GM23338 (cell line): Measurements from ENCODE around the gene ACOT13. TPM values are rescaled to one million over a fixed set of nuclear protein-coding genes. Genes with fewer than 3 reads are reported as not detected.

Experiments used
- ATAC-seq: fragments of 200-7000 bp; cut with Tn5 transposase; 3 replicates; pipeline ENCODE4 v1.9.1; 2020
- DNase-seq: peaks from one replicate; pipeline ENCODE4 v3.0.0-alpha.2; 2015; ENCODE audit warnings: low spot score
- H2AFZ ChIP-seq: fragments of 200-600 bp; sonication (generic); 2 replicates; pipeline ENCODE4 v1.8.0; 2016; ENCODE audit warnings: antibody characterized with exemption, mild to moderate bottlenecking, moderate library complexity
- H3F3A ChIP-seq: fragments of 200-600 bp; sonication (generic); replicated peaks from 2 replicates; pipeline ENCODE4 v1.8.0; 2017; ENCODE audit warnings: antibody characterized with exemption, mixed run types, low read depth
- H3K27ac ChIP-seq: fragments of 200-600 bp; sonication (generic); 2 replicates; pipeline ENCODE4 v1.6.1; 2016; ENCODE audit warnings: low read depth
- H3K27me3 ChIP-seq: fragments of 200-600 bp; sonication (generic); 2 replicates; pipeline ENCODE4 v1.8.0; 2016; ENCODE audit warnings: mild to moderate bottlenecking, mixed run types, moderate library complexity; ENCODE audit not compliant: insufficient read depth
- H3K36me3 ChIP-seq: fragments of 200-600 bp; sonication (generic); 2 replicates; pipeline ENCODE4 v1.8.0; 2016; ENCODE audit warnings: mild to moderate bottlenecking; ENCODE audit not compliant: insufficient read depth
- H3K4me1 ChIP-seq: fragments of 200-600 bp; sonication (generic); 2 replicates; pipeline ENCODE4 v1.8.0; 2016; ENCODE audit warnings: mild to moderate bottlenecking, moderate library complexity; ENCODE audit not compliant: insufficient read depth
- H3K4me2 ChIP-seq: fragments of 200-600 bp; sonication (generic); 2 replicates; pipeline ENCODE4 v1.7.1; 2017; ENCODE audit warnings: mixed run types
- H3K4me3 ChIP-seq: fragments of 200-600 bp; sonication (generic); 2 replicates; pipeline ENCODE4 v1.6.1; 2016; ENCODE audit warnings: mixed run types
- H3K79me2 ChIP-seq: fragments of 200-600 bp; sonication (generic); replicated peaks from 2 replicates; pipeline ENCODE4 v1.8.0; 2017; ENCODE audit warnings: mild to moderate bottlenecking; ENCODE audit not compliant: insufficient read depth
- H3K9me2 ChIP-seq: fragments of 200-600 bp; sonication (generic); 2 replicates; pipeline ENCODE4 v1.8.0; 2017; ENCODE audit not compliant: insufficient read depth
- H4K20me1 ChIP-seq: fragments of 200-600 bp; sonication (generic); replicated peaks from 2 replicates; pipeline ENCODE4 v1.8.0; 2017; ENCODE audit warnings: mild to moderate bottlenecking; ENCODE audit not compliant: insufficient read depth
- H3K27ac Mint-ChIP-seq: 2 replicates; pipeline ENCODE4 v1.8.0; 2020; ENCODE audit warnings: inconsistent platforms, mild to moderate bottlenecking, moderate library complexity, mixed read lengths
- H3K27me3 Mint-ChIP-seq: 3 replicates; pipeline ENCODE4 v1.8.0; 2022; ENCODE audit warnings: low read depth, mild to moderate bottlenecking, moderate library complexity, mixed read lengths, inconsistent platforms; ENCODE audit not compliant: insufficient read depth, poor library complexity
- H3K36me3 Mint-ChIP-seq: 3 replicates; pipeline ENCODE4 v1.8.0; 2021; ENCODE audit warnings: low read depth, mild to moderate bottlenecking, inconsistent platforms, moderate library complexity, mixed read lengths
- H3K4me1 Mint-ChIP-seq: 3 replicates; pipeline ENCODE4 v1.8.0; 2020; ENCODE audit warnings: mild to moderate bottlenecking, inconsistent platforms, mixed read lengths
- H3K4me3 Mint-ChIP-seq: 3 replicates; pipeline ENCODE4 v1.8.0; 2021; ENCODE audit warnings: moderate library complexity, mild to moderate bottlenecking, inconsistent platforms, mixed read lengths
- H3K9me3 Mint-ChIP-seq: 3 replicates; pipeline ENCODE4 v1.8.0; 2020; ENCODE audit warnings: moderate library complexity, mild to moderate bottlenecking, inconsistent platforms, mixed read lengths
- CREB1 ChIP-seq: fragments of 250-450 bp; sonication (Bioruptor Pico); IDR thresholded peaks from 2 replicates; pipeline ENCODE4 v1.5.0; 2020; ENCODE audit warnings: low read depth, mild to moderate bottlenecking, moderate library complexity
- EZH2 ChIP-seq: fragments of 200-600 bp; sonication (generic); IDR thresholded peaks from one replicate; pipeline ENCODE4 v1.8.0; 2017; ENCODE audit warnings: antibody characterized with exemption, mild to moderate bottlenecking, low read depth; ENCODE audit not compliant: unreplicated experiment
- POLR2AphosphoS5 ChIP-seq: IDR thresholded peaks from 2 replicates; pipeline ENCODE4 v1.6.1; 2016; ENCODE audit warnings: antibody characterized with exemption, low read depth
- STAT1 ChIP-seq: IDR thresholded peaks from one replicate; pipeline ENCODE4 v1.6.1; 2016; ENCODE audit warnings: antibody characterized with exemption; ENCODE audit not compliant: unreplicated experiment
- ZNF114 ChIP-seq: fragments of 250-450 bp; sonication (Bioruptor Pico); IDR thresholded peaks from 2 replicates; pipeline ENCODE4 v1.5.0; 2020; ENCODE audit warnings: mild to moderate bottlenecking, moderate library complexity
- ZNF331 ChIP-seq: fragments of 250-450 bp; sonication (Bioruptor Pico); IDR thresholded peaks from 2 replicates; pipeline ENCODE4 v1.5.0; 2020; ENCODE audit warnings: low read depth, mild to moderate bottlenecking, moderate library complexity
- polyA plus RNA-seq: library from polyadenylated mRNA; unstranded; fragments of >200 nt; fragmentation: Nextera tagmentation; extraction: Ambion mirVana; gene quantifications from 2 replicates; pipeline ENCODE4 v1.2.1, GENCODE V29; 2016
- total RNA-seq: library from RNA; depleted of rRNA; stranded (reverse); fragments of >200 nt; shearing (Covaris generic); gene quantifications from 2 replicates; pipeline ENCODE4 v1.2.3, GENCODE V29; 2014
- TF ChIP-seq, protein P1 (sequence below): IDR thresholded peaks from one replicate; pipeline ENCODE4 v1.6.1; 2018; ENCODE audit warnings: antibody characterized with exemption; ENCODE audit not compliant: unreplicated experiment
- TF ChIP-seq, protein P2 (sequence below), 2 experiments: fragments of 200-600 bp in 1 of 2; sonication (generic) in 1 of 2; conservative IDR thresholded peaks; 2 replicates each; pipeline versions ENCODE4 v1.5.1 to v1.6.1; 2016 to 2017; ENCODE audit warnings: antibody characterized with exemption in 2 of 2, low read depth in 2 of 2, mild to moderate bottlenecking in 2 of 2, moderate library complexity in 1 of 2

The ACOT13 gene
- total and polyA plus RNA-seq, 2 experiments from 2014 or later, result 17.8 to 175 TPM

DNA sequence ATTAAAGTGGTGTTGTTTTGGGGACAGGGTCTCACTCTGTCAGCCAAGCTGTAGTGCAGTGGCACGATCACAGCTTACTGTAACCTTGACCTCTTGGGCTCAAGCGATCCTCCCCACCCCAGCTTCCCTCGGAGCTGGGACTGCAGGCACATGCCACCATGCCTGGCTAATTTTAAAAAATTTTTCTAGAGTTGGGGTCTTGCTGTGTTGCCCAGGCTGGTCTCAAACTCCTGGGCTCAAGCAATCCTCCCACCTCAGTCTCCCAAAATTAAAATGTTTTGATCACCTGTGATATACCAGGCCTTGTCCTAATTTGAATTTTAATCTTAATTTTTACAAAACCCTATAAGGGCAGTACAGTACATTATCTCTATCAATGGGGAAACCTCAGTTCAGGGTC is 25.5 kb downstream of the ACOT13 start (continued):
- TF ChIP-seq, protein P1, sequence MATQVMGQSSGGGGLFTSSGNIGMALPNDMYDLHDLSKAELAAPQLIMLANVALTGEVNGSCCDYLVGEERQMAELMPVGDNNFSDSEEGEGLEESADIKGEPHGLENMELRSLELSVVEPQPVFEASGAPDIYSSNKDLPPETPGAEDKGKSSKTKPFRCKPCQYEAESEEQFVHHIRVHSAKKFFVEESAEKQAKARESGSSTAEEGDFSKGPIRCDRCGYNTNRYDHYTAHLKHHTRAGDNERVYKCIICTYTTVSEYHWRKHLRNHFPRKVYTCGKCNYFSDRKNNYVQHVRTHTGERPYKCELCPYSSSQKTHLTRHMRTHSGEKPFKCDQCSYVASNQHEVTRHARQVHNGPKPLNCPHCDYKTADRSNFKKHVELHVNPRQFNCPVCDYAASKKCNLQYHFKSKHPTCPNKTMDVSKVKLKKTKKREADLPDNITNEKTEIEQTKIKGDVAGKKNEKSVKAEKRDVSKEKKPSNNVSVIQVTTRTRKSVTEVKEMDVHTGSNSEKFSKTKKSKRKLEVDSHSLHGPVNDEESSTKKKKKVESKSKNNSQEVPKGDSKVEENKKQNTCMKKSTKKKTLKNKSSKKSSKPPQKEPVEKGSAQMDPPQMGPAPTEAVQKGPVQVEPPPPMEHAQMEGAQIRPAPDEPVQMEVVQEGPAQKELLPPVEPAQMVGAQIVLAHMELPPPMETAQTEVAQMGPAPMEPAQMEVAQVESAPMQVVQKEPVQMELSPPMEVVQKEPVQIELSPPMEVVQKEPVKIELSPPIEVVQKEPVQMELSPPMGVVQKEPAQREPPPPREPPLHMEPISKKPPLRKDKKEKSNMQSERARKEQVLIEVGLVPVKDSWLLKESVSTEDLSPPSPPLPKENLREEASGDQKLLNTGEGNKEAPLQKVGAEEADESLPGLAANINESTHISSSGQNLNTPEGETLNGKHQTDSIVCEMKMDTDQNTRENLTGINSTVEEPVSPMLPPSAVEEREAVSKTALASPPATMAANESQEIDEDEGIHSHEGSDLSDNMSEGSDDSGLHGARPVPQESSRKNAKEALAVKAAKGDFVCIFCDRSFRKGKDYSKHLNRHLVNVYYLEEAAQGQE, result no peak

DNA sequence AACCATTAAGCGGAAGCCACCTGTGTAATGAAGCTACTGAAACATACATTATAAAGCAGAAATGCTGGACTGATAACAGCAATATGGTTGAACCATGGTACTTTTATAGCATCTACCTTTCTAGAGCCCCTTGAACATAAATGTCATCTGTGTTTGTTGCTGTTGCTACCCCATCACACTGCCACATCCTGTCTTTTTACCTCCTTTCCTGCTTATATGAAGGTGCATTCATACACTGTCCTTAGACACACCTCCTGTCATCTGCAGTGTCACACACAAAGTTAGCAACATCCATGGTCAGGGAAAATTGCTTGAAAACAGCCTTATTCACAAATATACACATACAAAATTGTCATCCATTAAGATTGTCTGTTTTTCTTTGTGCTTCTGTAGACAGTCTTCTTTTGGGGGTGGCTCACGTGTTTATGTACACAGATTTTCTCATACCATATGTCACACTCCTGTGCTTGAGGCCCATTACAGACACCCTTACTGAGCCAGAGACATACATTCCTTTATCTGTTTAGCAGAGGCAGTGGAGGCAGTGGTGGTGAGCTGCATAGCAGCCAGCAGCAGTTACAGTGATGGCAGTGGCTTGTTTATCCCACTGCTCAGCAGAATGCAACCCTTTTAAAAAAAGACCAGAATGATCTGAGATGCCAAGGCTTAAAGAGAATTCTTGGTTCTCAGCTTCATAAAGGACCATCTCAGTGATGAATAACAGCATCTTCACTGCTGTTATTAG is 26.1 kb downstream of the ACOT13 start:
- H3K27ac ChIP-seq, result no peak overlapping the region
- H3K36me3 ChIP-seq, result peaks cover under 1% of the 10 kb centered on the region; the same call in 1 of the 2 replicates
- H3K4me2 ChIP-seq, result no peak overlapping the region
- H3K27ac Mint-ChIP-seq, result peak overlapping the region; percentile 18; the same call in 1 of the 2 replicates
- peaks cover 2% of the 10 kb centered on the region; the same call in 1 of the 3 replicates for H3K36me3 Mint-ChIP-seq
- H3K4me1 ChIP-seq, result no peaks in the 10 kb centered on the region
- no peaks in the 10 kb centered on the region for H3K27me3 Mint-ChIP-seq
- no peaks in the 10 kb centered on the region for H3K27me3 ChIP-seq
- no peaks in the 10 kb centered on the region for H3K9me2 ChIP-seq
- DNase-seq (no peak), ATAC-seq (peak; percentile 61)
- no peaks in the 10 kb centered on the region for H3K9me3 Mint-ChIP-seq
- no peak overlapping the region for H3K4me3 ChIP-seq
- no peak overlapping the region for H2AFZ ChIP-seq
- peaks cover 6% of the 10 kb centered on the region for H3K4me1 Mint-ChIP-seq
- H3F3A ChIP-seq, result no peaks in the 10 kb centered on the region
- H3K4me3 Mint-ChIP-seq, result no peak overlapping the region
- no peaks in the 10 kb centered on the region; the same call in 1 of the 2 replicates for H4K20me1 ChIP-seq
- H3K79me2 ChIP-seq, result no peaks in the 10 kb centered on the region; the same call in 1 of the 2 replicates
- TF ChIP-seq ZNF114 (CRISPR knock-in tag) (no peak), EZH2 (no peak), CREB1 (CRISPR knock-in tag) (no peak), STAT1 (no peak), POLR2AphosphoS5 (no peak), ZNF331 (CRISPR knock-in tag) (no peak)
- TF ChIP-seq, protein P1, result no peak
- TF ChIP-seq, protein P2, sequence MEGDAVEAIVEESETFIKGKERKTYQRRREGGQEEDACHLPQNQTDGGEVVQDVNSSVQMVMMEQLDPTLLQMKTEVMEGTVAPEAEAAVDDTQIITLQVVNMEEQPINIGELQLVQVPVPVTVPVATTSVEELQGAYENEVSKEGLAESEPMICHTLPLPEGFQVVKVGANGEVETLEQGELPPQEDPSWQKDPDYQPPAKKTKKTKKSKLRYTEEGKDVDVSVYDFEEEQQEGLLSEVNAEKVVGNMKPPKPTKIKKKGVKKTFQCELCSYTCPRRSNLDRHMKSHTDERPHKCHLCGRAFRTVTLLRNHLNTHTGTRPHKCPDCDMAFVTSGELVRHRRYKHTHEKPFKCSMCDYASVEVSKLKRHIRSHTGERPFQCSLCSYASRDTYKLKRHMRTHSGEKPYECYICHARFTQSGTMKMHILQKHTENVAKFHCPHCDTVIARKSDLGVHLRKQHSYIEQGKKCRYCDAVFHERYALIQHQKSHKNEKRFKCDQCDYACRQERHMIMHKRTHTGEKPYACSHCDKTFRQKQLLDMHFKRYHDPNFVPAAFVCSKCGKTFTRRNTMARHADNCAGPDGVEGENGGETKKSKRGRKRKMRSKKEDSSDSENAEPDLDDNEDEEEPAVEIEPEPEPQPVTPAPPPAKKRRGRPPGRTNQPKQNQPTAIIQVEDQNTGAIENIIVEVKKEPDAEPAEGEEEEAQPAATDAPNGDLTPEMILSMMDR (conservative IDR thresholded peaks at IDR 0.05; ENCODE audit: low read depth in 2 of 2), result no peak
